ENCODE data around the gene OR10A2. TPM values are rescaled to one million over a fixed set of nuclear protein-coding genes. Genes with fewer than 3 reads are reported as not detected.

The OR10A2 gene
- total RNA-seq, 2 experiments from 2014 or later: not detected

DNA sequence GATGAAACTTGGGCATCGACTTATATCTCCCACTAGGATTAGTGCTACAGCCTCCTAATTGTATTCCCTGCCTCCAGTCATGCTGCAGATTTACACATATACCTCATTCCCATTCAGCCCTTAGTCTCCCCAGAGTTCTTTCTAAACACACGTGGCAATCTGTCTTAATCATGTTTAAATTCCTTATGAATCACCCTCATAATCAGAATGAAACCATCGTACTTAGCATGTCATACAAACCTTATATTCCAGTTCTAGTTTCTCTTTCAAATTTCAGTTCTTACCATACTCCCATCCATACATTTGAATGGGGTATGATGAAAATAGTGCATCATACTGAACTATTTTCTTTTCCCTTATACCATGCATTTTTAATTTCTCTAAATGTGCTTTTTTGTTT is 6.0 kb upstream of the OR10A2 start:
- DNase-seq (no peak), ATAC-seq (ENCODE audit: poor library complexity) (no peak)
- Mint-ChIP-seq H3K4me1 (ENCODE audit: low read depth) (no peaks in the 10 kb centered on the region), H3K36me3 (ENCODE audit: low read depth) (no peaks in the 10 kb centered on the region), H3K4me3 (no peak overlapping the region), H3K27me3 (peaks cover 6% of the 10 kb centered on the region), H3K27ac (no peak overlapping the region), H3K9me3 (peaks cover 4% of the 10 kb centered on the region)
- no peak overlapping the region for H3K27ac ChIP-seq (ENCODE audit: low read depth in 1 of 2, low read length in 2 of 2)
- ChIA-PET CTCF (no interaction called here), POLR2A (no interaction called here)
- intact Hi-C loops (cut with DNase I, micrococcal nuclease): no loop called here
- TF ChIP-seq, protein P1, sequence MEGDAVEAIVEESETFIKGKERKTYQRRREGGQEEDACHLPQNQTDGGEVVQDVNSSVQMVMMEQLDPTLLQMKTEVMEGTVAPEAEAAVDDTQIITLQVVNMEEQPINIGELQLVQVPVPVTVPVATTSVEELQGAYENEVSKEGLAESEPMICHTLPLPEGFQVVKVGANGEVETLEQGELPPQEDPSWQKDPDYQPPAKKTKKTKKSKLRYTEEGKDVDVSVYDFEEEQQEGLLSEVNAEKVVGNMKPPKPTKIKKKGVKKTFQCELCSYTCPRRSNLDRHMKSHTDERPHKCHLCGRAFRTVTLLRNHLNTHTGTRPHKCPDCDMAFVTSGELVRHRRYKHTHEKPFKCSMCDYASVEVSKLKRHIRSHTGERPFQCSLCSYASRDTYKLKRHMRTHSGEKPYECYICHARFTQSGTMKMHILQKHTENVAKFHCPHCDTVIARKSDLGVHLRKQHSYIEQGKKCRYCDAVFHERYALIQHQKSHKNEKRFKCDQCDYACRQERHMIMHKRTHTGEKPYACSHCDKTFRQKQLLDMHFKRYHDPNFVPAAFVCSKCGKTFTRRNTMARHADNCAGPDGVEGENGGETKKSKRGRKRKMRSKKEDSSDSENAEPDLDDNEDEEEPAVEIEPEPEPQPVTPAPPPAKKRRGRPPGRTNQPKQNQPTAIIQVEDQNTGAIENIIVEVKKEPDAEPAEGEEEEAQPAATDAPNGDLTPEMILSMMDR (IDR thresholded peaks at IDR 0.05): no peak
- no peaks in the 10 kb centered on the region for H3K4me1 ChIP-seq (ENCODE audit: insufficient read depth, low read length)
- peaks cover 4 to 9% of the 10 kb centered on the region in 2 experiments for H3K9me3 ChIP-seq (ENCODE audit: control insufficient read depth in 1 of 2, insufficient read depth in 1 of 2, low read length in 2 of 2)
- no peak overlapping the region for H3K4me3 ChIP-seq (ENCODE audit: low read length)
- H3K36me3 ChIP-seq (ENCODE audit: insufficient read depth, low read length): no peaks in the 10 kb centered on the region
- H3K27me3 ChIP-seq (ENCODE audit: control insufficient read depth in 1 of 2, insufficient read depth in 2 of 2, low read length in 2 of 2): peaks cover 3% of the 10 kb centered on the region in 2 experiments

DNA sequence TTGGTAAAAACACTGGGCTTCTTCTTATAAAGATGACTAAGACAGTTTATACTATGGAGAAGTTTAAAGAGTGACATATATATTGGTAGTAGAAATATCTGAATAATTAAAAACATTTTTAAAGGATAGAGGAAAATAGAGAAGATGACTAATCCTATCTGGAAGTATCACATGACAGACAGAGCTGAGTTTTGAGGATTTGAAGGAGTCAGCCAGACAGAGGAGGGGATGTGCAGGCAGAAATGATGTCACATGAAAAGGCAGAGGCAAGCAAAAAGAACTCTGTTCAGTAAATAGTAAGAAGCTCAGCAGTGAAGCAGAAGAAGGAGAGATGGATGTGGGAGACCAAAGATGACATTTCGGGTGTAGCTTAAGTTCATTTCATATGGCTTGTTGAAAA is 1.6 kb downstream of the OR10A2 start:
- Mint-ChIP-seq H3K9me3 (no peaks in the 10 kb centered on the region), H3K36me3 (ENCODE audit: low read depth) (no peaks in the 10 kb centered on the region), H3K27ac (no peak overlapping the region), H3K4me3 (no peak overlapping the region), H3K4me1 (ENCODE audit: low read depth) (no peaks in the 10 kb centered on the region), H3K27me3 (peaks cover 6% of the 10 kb centered on the region)
- TF ChIP-seq, protein P1 (IDR thresholded peaks at IDR 0.05): no peak
- intact Hi-C loops (cut with DNase I, micrococcal nuclease): no loop called here
- Histone ChIP-seq H3K27me3 (ENCODE audit: control insufficient read depth in 1 of 2, insufficient read depth in 2 of 2, low read length in 2 of 2) (peaks cover 0 to 3% of the 10 kb centered on the region in 2 experiments), H3K9me3 (ENCODE audit: control insufficient read depth in 1 of 2, insufficient read depth in 1 of 2, low read length in 2 of 2) (no peaks in the 10 kb centered on the region), H3K27ac (ENCODE audit: low read depth in 1 of 2, low read length in 2 of 2) (no peak overlapping the region), H3K4me1 (ENCODE audit: insufficient read depth, low read length) (no peaks in the 10 kb centered on the region), H3K4me3 (ENCODE audit: low read length) (no peak overlapping the region), H3K36me3 (ENCODE audit: insufficient read depth, low read length) (no peaks in the 10 kb centered on the region)
- ChIA-PET POLR2A (no interaction called here), CTCF (no interaction called here)
- DNase-seq: no peak
- ATAC-seq (ENCODE audit: poor library complexity): no peak

DNA sequence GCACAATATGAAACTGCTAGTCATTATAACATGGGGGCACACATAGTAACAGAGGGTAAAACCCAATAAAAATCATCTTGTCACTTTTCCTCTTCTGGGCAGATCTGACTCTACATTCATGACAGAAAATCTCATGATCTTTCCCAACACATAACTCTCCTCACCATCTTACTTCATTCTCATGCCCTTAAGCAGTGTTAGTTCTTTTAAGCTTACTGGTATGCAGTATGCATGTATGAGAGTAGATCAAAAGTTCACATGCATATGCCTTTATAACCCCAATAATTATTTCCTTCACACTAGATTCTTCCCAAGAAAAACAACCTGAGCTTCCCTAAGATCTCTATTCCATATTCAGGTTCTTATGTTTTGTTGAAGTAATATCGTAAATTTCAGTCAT is 8.4 kb downstream of the OR10A2 start:
- H3K4me3 ChIP-seq (ENCODE audit: low read length): no peak overlapping the region
- intact Hi-C loops (cut with DNase I, micrococcal nuclease): no loop called here
- POLR2A ChIA-PET: no interaction called here
- H3K36me3 ChIP-seq (ENCODE audit: insufficient read depth, low read length): no peaks in the 10 kb centered on the region
- H3K27me3 ChIP-seq (ENCODE audit: control insufficient read depth in 1 of 2, insufficient read depth in 2 of 2, low read length in 2 of 2): no peaks in the 10 kb centered on the region
- H3K27ac ChIP-seq (ENCODE audit: low read depth in 1 of 2, low read length in 2 of 2): no peak overlapping the region
- TF ChIP-seq, protein P1 (IDR thresholded peaks at IDR 0.05): no peak
- Mint-ChIP-seq H3K36me3 (ENCODE audit: low read depth) (no peaks in the 10 kb centered on the region), H3K4me1 (ENCODE audit: low read depth) (no peaks in the 10 kb centered on the region), H3K27me3 (peaks cover 8% of the 10 kb centered on the region), H3K27ac (no peak overlapping the region), H3K4me3 (no peak overlapping the region), H3K9me3 (no peaks in the 10 kb centered on the region)
- CTCF ChIA-PET: no interaction called here
- no peak for ATAC-seq (ENCODE audit: poor library complexity)
- no peak for DNase-seq
- no peaks in the 10 kb centered on the region for H3K9me3 ChIP-seq (ENCODE audit: control insufficient read depth in 1 of 2, insufficient read depth in 1 of 2, low read length in 2 of 2)
- no peaks in the 10 kb centered on the region for H3K4me1 ChIP-seq (ENCODE audit: insufficient read depth, low read length)
